HEK293 (cell line): ENCODE data around the gene GGTLC2.
"Not testable (repeated sequence)": the region's sequence is repeated elsewhere in the genome, so short reads cannot be mapped to it uniquely, and the experiment has no call there.

Experiments
- CTCF ChIA-PET: fragments of 350-600 bp; formaldehyde crosslinking; extraction: SDS; loops from one replicate; lab custom pipeline; 2021; ENCODE audit warnings: antibody characterized with exemption; lab: Yijun Ruan, JAX
- POLR2A ChIA-PET: fragments of 300-600 bp; formaldehyde crosslinking; extraction: SDS; loops from one replicate; lab custom pipeline; 2020; ENCODE audit warnings: antibody characterized with exemption, inconsistent platforms; lab: Yijun Ruan, JAX
- H3K27ac ChIP-seq: fragments of 200-500 bp; sonication (Bioruptor generic); 2 replicates; pipeline ENCODE4 v1.5.1; 2014; ENCODE audit warnings: low read depth, low read length, control low read depth, inconsistent platforms; ENCODE audit errors: extremely low read depth
- H3K36me3 ChIP-seq, 2 experiments: fragments of 200-500 bp in 1 of 2; sonication (Bioruptor generic) in 1 of 2; 1 replicate in 1 of 2; 2 replicates in 1 of 2; pipeline ENCODE4 v1.5.1; 2014 to 2017; ENCODE audit warnings: inconsistent platforms in 2 of 2, low read length in 2 of 2; ENCODE audit not compliant: control insufficient read depth in 2 of 2, insufficient read depth in 1 of 2
- H3K4me1 ChIP-seq: fragments of 200-500 bp; sonication (Bioruptor generic); 2 replicates; pipeline ENCODE4 v1.5.1; 2014; ENCODE audit warnings: mild to moderate bottlenecking, low read length, inconsistent platforms; ENCODE audit not compliant: control insufficient read depth, insufficient read depth
- H3K4me3 ChIP-seq: 2 replicates; pipeline ENCODE4 v1.5.1; 2011; ENCODE audit warnings: low read depth, mild to moderate bottlenecking, control low read depth, low read length, moderate library complexity
- H3K9me3 ChIP-seq: fragments of 200-500 bp; sonication (Bioruptor generic); 2 replicates; pipeline ENCODE4 v1.5.1; 2014; ENCODE audit warnings: low read depth, low read length, inconsistent platforms; ENCODE audit not compliant: control insufficient read depth, insufficient read depth
- ZNF654 ChIP-seq: fragments of 450-650 bp; formaldehyde crosslinking; IDR thresholded peaks from 2 replicates; pipeline ENCODE4 v1.5.1; 2016; ENCODE audit warnings: low read depth, missing biosample characterization, missing genetic modification characterization
- ZNF768 ChIP-seq: fragments of 450-650 bp; formaldehyde crosslinking; IDR thresholded peaks from 2 replicates; pipeline ENCODE4 v1.5.1; 2018; ENCODE audit warnings: missing biosample characterization, mild to moderate bottlenecking, missing genetic modification characterization

Gene GGTLC2

DNA sequence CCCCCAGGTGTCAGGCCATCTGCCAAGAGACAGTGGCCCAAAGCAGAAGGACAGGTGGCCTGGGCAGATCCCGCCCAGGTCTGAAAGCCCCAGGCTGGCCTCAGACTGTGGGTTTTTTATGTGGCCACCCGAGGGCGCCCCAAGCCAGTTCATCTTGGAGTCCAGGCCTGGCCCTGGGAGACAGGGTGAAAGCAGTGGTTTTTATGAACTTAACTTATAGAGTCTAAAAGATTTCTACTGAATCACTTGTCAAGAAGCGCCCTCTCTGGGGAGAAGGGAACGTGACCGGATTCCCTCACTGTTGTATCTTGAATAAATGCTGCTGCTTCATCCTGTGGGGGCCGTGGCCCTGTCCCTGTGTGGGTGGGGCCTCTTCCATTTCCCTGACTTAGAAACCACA, 8.2 kb upstream of the GGTLC2 start:
- H3K4me1 ChIP-seq, H3K36me3 ChIP-seq, H3K9me3 ChIP-seq, H3K4me3 ChIP-seq, CTCF ChIA-PET, H3K27ac ChIP-seq, POLR2A ChIA-PET: not testable (repeated sequence)
- TF ChIP-seq ZNF654 (tag by site-specific recombination), result peak; percentile 13; the same call in 1 of the 2 replicates

DNA sequence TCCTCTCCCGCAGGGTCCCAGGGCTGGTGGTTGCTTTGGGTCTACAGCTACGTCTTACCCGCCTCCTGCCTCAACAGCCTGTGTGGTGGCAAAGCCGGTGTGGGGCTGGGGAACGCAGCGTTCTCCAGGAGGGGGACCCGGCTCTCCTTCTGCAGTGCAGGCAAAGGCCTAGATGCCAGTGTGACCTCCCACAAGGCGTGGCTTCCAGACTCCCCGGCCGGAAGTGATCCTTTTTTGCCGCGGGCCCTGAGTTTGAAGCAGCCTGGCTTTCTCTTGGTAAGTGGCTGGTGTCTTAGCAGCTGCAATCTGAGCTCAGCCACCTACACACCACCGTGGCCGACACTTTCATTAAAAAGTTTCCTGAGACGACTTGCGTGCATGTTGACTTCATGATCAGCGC, 6.1 kb upstream of the GGTLC2 start:
- CTCF ChIA-PET, H3K4me1 ChIP-seq, H3K36me3 ChIP-seq, H3K27ac ChIP-seq, H3K4me3 ChIP-seq, POLR2A ChIA-PET, H3K9me3 ChIP-seq: not testable (repeated sequence)

- POLR2A ChIA-PET, H3K4me3 ChIP-seq, CTCF ChIA-PET, H3K9me3 ChIP-seq, H3K4me1 ChIP-seq, H3K36me3 ChIP-seq, H3K27ac ChIP-seq: not testable (repeated sequence)
These were observed 2.2 kb upstream of the GGTLC2 start for GRCh38 chr22:22642255-22642654.

GRCh38 chr22:22645969-22646368, 1.6 kb downstream of the GGTLC2 start:
- POLR2A ChIA-PET, H3K4me3 ChIP-seq, H3K27ac ChIP-seq, H3K9me3 ChIP-seq, H3K4me1 ChIP-seq, CTCF ChIA-PET, H3K36me3 ChIP-seq: not testable (repeated sequence)

DNA sequence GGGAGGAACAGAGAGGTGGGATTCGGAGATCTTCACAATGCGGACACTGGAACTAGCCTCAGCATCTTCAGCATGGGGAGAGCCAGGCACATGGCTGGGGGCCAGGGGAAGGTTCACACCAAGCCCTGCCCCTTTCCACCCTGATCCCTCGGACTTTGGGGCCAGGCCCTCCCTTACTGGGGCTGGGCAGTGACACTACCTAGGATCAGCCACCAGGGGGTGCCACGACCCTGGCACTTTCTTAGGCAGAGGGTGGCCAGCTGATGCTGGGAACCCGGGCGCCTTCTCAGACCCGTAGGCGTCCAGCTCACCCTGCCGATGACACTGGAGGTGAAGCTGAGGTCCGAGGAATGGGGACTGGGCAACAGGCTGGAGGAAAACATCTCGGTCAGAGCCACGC, 3.5 kb downstream of the GGTLC2 start:
- not testable (repeated sequence) for H3K27ac ChIP-seq, H3K9me3 ChIP-seq, H3K36me3 ChIP-seq, H3K4me1 ChIP-seq
- TF ChIP-seq ZNF654 (tag by site-specific recombination) (0 out of 2 replicates have a peak, but pooled peaks have one; percentile 14), ZNF768 (tag by site-specific recombination) (peak; percentile 31; the same call in 1 of the 2 replicates)
- TF ChIP-seq, all 188 proteins: peak for 2; not testable (repeated sequence) for 186
- CTCF ChIA-PET, result interaction anchor here (1.5 kb wide), 1 partner anchor 62 kb away, joined by 5 read pairs; no protein-coding TSS in a partner anchor
- POLR2A ChIA-PET, H3K4me3 ChIP-seq: not testable (repeated sequence)

- H3K4me1 ChIP-seq, POLR2A ChIA-PET, H3K9me3 ChIP-seq, H3K36me3 ChIP-seq, H3K4me3 ChIP-seq, H3K27ac ChIP-seq: not testable (repeated sequence)
- CTCF ChIA-PET, result interaction anchor here (1.5 kb wide), 1 partner anchor 61 kb away, joined by 5 read pairs; no protein-coding TSS in a partner anchor
These were observed 4.6 kb downstream of the GGTLC2 start for GRCh38 chr22:22648863-22649536.

DNA sequence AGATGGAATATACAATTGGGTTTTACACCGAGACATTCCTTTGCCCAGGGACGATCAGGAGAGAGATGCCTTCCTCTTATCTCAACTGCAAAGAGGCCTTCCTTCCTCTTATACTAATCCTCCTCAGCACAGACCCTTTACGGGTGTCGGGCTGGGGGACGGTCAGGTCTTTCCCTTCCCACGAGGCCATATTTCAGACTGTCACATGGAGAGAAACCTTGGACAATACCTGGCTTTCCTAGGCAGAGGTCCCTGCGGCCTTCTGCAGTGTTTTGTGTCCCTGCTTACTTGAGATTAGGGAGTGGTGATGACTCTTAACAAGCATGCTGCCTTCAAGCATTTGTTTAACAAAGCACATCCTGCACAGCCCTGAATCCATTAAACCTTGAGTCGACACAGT, 5.3 kb downstream of the GGTLC2 start:
- POLR2A ChIA-PET, CTCF ChIA-PET, H3K4me3 ChIP-seq, H3K36me3 ChIP-seq, H3K27ac ChIP-seq, H3K9me3 ChIP-seq, H3K4me1 ChIP-seq: not testable (repeated sequence)

DNA sequence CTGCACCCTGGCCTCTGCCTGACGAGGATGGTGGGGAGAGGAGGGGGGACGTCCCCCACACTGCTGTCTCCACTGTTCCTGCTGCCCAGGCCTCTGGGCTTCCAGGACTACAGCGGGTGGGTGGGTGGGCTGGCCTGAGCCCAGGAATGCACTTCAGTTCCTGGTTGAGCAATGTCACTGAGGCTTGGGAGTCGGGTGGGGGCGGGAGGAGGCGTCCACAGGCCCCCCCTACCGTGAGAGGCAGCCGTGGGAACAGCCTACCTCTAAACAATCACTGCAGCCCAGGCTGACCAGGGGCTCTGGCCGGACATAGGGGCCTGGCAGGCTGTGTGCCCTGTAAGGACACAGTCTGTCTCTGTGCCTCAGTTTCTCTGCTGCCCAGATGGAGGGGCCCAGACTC, 6.0 kb downstream of the GGTLC2 start:
- H3K9me3 ChIP-seq, CTCF ChIA-PET, H3K36me3 ChIP-seq, H3K4me3 ChIP-seq, H3K27ac ChIP-seq, H3K4me1 ChIP-seq, POLR2A ChIA-PET: not testable (repeated sequence)
